H1 (cell line): ENCODE data around the gene TDO2. TPM values are rescaled to one million over a fixed set of nuclear protein-coding genes. Genes with fewer than 3 reads are reported as not detected.

Experiments
- CTCF ChIA-PET: fragments of 300-600 bp; sonication (Branson Sonifier 250); formaldehyde crosslinking; loops from one replicate; lab custom pipeline; 2021; ENCODE audit not compliant: partially characterized antibody; lab: Charles Lee
- POLR2A ChIA-PET: fragments of 300-600 bp; sonication (Branson Sonifier 250); formaldehyde crosslinking; loops from one replicate; lab custom pipeline; 2021; ENCODE audit warnings: inconsistent platforms; ENCODE audit not compliant: partially characterized antibody; lab: Charles Lee
- DNase-seq, 2 experiments: peaks; one replicate each; pipeline versions ENCODE4 v3.0.0 to v3.0.0-alpha.2; 2010 to 2022; ENCODE audit warnings: low spot score in 2 of 2, low read depth in 1 of 2, mixed read lengths in 1 of 2
- FAIRE-seq: peaks from 2 replicates; lab custom pipeline; 2011; peaks lifted over from hg19 to GRCh38; lab: Jason Lieb, UNC
- H2AFZ ChIP-seq: 2 replicates; pipeline ENCODE4 v1.8.1; 2012; ENCODE audit warnings: low read length, inconsistent platforms
- H2AK5ac ChIP-seq: 2 replicates; pipeline ENCODE4 v1.6.1; 2013; ENCODE audit warnings: low read depth, low read length
- H2BK120ac ChIP-seq: replicated peaks from 2 replicates; pipeline ENCODE3; 2013; ENCODE audit warnings: low read depth, low read length, inconsistent platforms
- H2BK12ac ChIP-seq: 2 replicates; pipeline ENCODE4 v1.6.1; 2013; ENCODE audit warnings: low read depth, low read length
- H2BK15ac ChIP-seq: 2 replicates; pipeline ENCODE4 v1.6.1; 2013; ENCODE audit warnings: low read length
- H2BK20ac ChIP-seq: 2 replicates; pipeline ENCODE4 v1.6.1; 2013; ENCODE audit warnings: low read length
- H2BK5ac ChIP-seq: 2 replicates; pipeline ENCODE4 v1.6.1; 2013; ENCODE audit warnings: low read depth, low read length
- H3K14ac ChIP-seq: 2 replicates; pipeline ENCODE4 v1.6.1; 2013; ENCODE audit warnings: inconsistent platforms; ENCODE audit not compliant: insufficient read length
- H3K18ac ChIP-seq: 2 replicates; pipeline ENCODE4 v1.6.1; 2013; ENCODE audit warnings: low read length; ENCODE audit errors: extremely low read depth
- H3K23ac ChIP-seq: 2 replicates; pipeline ENCODE4 v1.6.1; 2013; ENCODE audit warnings: inconsistent platforms; ENCODE audit not compliant: insufficient read length
- H3K23me2 ChIP-seq: 2 replicates; pipeline ENCODE4 v1.6.1; 2013; ENCODE audit warnings: low read depth, low read length
- H3K27ac ChIP-seq: 2 replicates; pipeline ENCODE4 v1.6.1; 2011; ENCODE audit warnings: low read depth, low read length, inconsistent platforms
- H3K27me3 ChIP-seq, 4 experiments: replicated peaks in 1 of 4; 1 replicate in 1 of 4; 2 replicates in 3 of 4; pipeline versions ENCODE4 v1.6.1 to v1.8.1; 2011 to 2013; ENCODE audit warnings: low read length in 3 of 4, mild to moderate bottlenecking in 3 of 4, inconsistent platforms in 2 of 4, mixed read lengths in 2 of 4, moderate library complexity in 1 of 4; ENCODE audit not compliant: control insufficient read depth in 3 of 4, insufficient read depth in 3 of 4; ENCODE audit errors: extremely low read depth in 1 of 4
- H3K36me3 ChIP-seq, 4 experiments: 2 replicates each; pipeline versions ENCODE4 v1.6.1 to v1.8.1; 2011 to 2013; ENCODE audit warnings: mild to moderate bottlenecking in 4 of 4, low read length in 3 of 4, moderate library complexity in 2 of 4, control low read depth in 1 of 4, inconsistent platforms in 1 of 4; ENCODE audit not compliant: insufficient read depth in 4 of 4, control insufficient read depth in 2 of 4
- H3K4ac ChIP-seq: replicated peaks from 2 replicates; pipeline ENCODE3; 2013; ENCODE audit warnings: low read length, low read depth, mixed read lengths, inconsistent platforms; ENCODE audit not compliant: insufficient read length
- H3K4me1 ChIP-seq, 4 experiments: replicated peaks in 1 of 4; 1 replicate in 1 of 4; 2 replicates in 3 of 4; pipeline versions ENCODE4 v1.6.1 to v1.8.1; 2011 to 2013; ENCODE audit warnings: low read length in 3 of 4, inconsistent platforms in 2 of 4, mixed read lengths in 1 of 4; ENCODE audit not compliant: insufficient read depth in 4 of 4, control insufficient read depth in 3 of 4
- H3K4me2 ChIP-seq, 2 experiments: 2 replicates each; pipeline versions ENCODE4 v1.6.1 to v1.8.1; 2011 to 2013; ENCODE audit warnings: low read depth in 2 of 2, low read length in 2 of 2, control low read depth in 1 of 2, inconsistent platforms in 1 of 2, mild to moderate bottlenecking in 1 of 2; ENCODE audit not compliant: insufficient read depth in 1 of 2
- H3K4me3 ChIP-seq, 4 experiments: fragments of 200-600, 300-600 bp in 1 of 4; sonication (generic), shearing (Covaris generic), sonication (Bioruptor Twin) in 1 of 4; 2 replicates each; pipeline versions ENCODE4 v1.5.1 to v1.8.1; 2011 to 2016; ENCODE audit warnings: low read length in 4 of 4, low read depth in 3 of 4, control low read depth in 2 of 4, inconsistent platforms in 2 of 4, mild to moderate bottlenecking in 2 of 4, mixed read lengths in 1 of 4, moderate library complexity in 1 of 4; ENCODE audit not compliant: insufficient read depth in 2 of 4; ENCODE audit errors: extremely low read depth in 1 of 4
- H3K56ac ChIP-seq: replicated peaks from 2 replicates; pipeline ENCODE3; 2013; ENCODE audit warnings: low read depth, mild to moderate bottlenecking, mixed read lengths, low read length, inconsistent platforms; ENCODE audit not compliant: insufficient read length
- H3K79me1 ChIP-seq: 2 replicates; pipeline ENCODE4 v1.6.1; 2013; ENCODE audit warnings: low read depth, low read length, control low read depth
- H3K79me2 ChIP-seq, 2 experiments: 2 replicates each; pipeline versions ENCODE4 v1.6.1 to v1.8.1; 2012 to 2013; ENCODE audit warnings: low read length in 2 of 2, mild to moderate bottlenecking in 2 of 2, inconsistent platforms in 1 of 2; ENCODE audit not compliant: insufficient read depth in 2 of 2, control insufficient read depth in 1 of 2
- H3K9ac ChIP-seq, 4 experiments: replicated peaks in 1 of 4; 1 replicate in 1 of 4; 2 replicates in 3 of 4; pipeline versions ENCODE4 v1.6.1 to v1.8.1; 2011 to 2013; ENCODE audit warnings: low read depth in 3 of 4, low read length in 3 of 4, control low read depth in 2 of 4, mild to moderate bottlenecking in 2 of 4, moderate library complexity in 2 of 4, inconsistent platforms in 1 of 4; ENCODE audit errors: extremely low read depth in 1 of 4
- H3K9me3 ChIP-seq, 2 experiments: 2 replicates each; pipeline versions ENCODE4 v1.6.1 to v1.8.1; 2012 to 2013; ENCODE audit warnings: mild to moderate bottlenecking in 2 of 2, moderate library complexity in 2 of 2, control low read depth in 1 of 2, inconsistent platforms in 1 of 2, low read depth in 1 of 2, low read length in 1 of 2, mixed read lengths in 1 of 2; ENCODE audit not compliant: insufficient read depth in 2 of 2
- H4K20me1 ChIP-seq, 2 experiments: replicated peaks in 1 of 2; 2 replicates each; pipeline versions ENCODE3 to v1.8.1; 2011 to 2013; ENCODE audit warnings: inconsistent platforms in 2 of 2, low read length in 2 of 2, mild to moderate bottlenecking in 1 of 2; ENCODE audit not compliant: insufficient read depth in 2 of 2, control insufficient read depth in 1 of 2
- H4K5ac ChIP-seq: 2 replicates; pipeline ENCODE4 v1.6.1; 2013; ENCODE audit warnings: low read length, low read depth, mixed read lengths, inconsistent platforms; ENCODE audit not compliant: insufficient read length
- H4K8ac ChIP-seq: 2 replicates; pipeline ENCODE4 v1.8.0; 2013; ENCODE audit warnings: mild to moderate bottlenecking, moderate library complexity, low read length, inconsistent platforms; ENCODE audit not compliant: insufficient read depth; ENCODE audit errors: extremely low read depth
- H4K91ac ChIP-seq: replicated peaks from 2 replicates; pipeline ENCODE3; 2013; ENCODE audit warnings: low read length, mixed read lengths, inconsistent platforms; ENCODE audit not compliant: insufficient read length
- CBX5 ChIP-seq: fragments of 300-800, 300-1000 bp; sonication (generic); IDR thresholded peaks from 2 replicates; pipeline ENCODE4 v1.7.1; 2016; ENCODE audit warnings: antibody characterized with exemption, low read length, low read depth
- CEBPB ChIP-seq: IDR thresholded peaks from 2 replicates; pipeline ENCODE4 v1.6.1; 2012; ENCODE audit warnings: low read depth, low read length
- CTCF ChIP-seq, 3 experiments: IDR thresholded peaks; 1 replicate in 2 of 3; 2 replicates in 1 of 3; pipeline versions ENCODE4 v1.5.1 to v1.6.1; 2011; ENCODE audit warnings: low read length in 3 of 3, mild to moderate bottlenecking in 3 of 3, inconsistent platforms in 2 of 3, low read depth in 1 of 3, moderate library complexity in 1 of 3; ENCODE audit not compliant: insufficient read depth in 1 of 3; ENCODE audit errors: control extremely low read depth in 1 of 3
- FOSL1 ChIP-seq: IDR thresholded peaks from 2 replicates; pipeline ENCODE4 v1.6.1; 2011; ENCODE audit warnings: mild to moderate bottlenecking, low read depth, low read length, moderate library complexity; ENCODE audit not compliant: insufficient read depth
- GABPA ChIP-seq: IDR thresholded peaks from 2 replicates; pipeline ENCODE4 v1.6.1; 2011; ENCODE audit warnings: mild to moderate bottlenecking, low read length, moderate library complexity, borderline replicate concordance; ENCODE audit not compliant: insufficient read depth
- KDM1A ChIP-seq: fragments of 200-600, 300-600 bp; sonication (generic); IDR thresholded peaks from 2 replicates; pipeline ENCODE4 v1.7.1; 2016; ENCODE audit warnings: mild to moderate bottlenecking, low read length, borderline replicate concordance
- POLR2AphosphoS5 ChIP-seq: IDR thresholded peaks from 2 replicates; pipeline ENCODE4 v1.6.1; 2011; ENCODE audit warnings: low read depth, low read length
- RXRA ChIP-seq: IDR thresholded peaks from 2 replicates; pipeline ENCODE4 v1.6.1; 2011; ENCODE audit warnings: low read depth, mild to moderate bottlenecking, low read length, moderate library complexity; ENCODE audit not compliant: insufficient read depth
- SAP30 ChIP-seq: fragments of 300-600 bp; sonication (generic); IDR thresholded peaks from 2 replicates; pipeline ENCODE4 v1.7.1; 2012; ENCODE audit warnings: low read length, moderate library complexity, mild to moderate bottlenecking, inconsistent platforms; ENCODE audit not compliant: insufficient read depth, insufficient replicate concordance
- SIRT6 ChIP-seq: IDR thresholded peaks from one replicate; pipeline ENCODE4 v1.7.1; 2012; ENCODE audit warnings: low read length, inconsistent platforms
- SP2 ChIP-seq: IDR thresholded peaks from 2 replicates; pipeline ENCODE4 v1.6.1; 2012; ENCODE audit warnings: mild to moderate bottlenecking, low read length, inconsistent platforms
- SRF ChIP-seq: IDR thresholded peaks from 2 replicates; pipeline ENCODE4 v1.6.1; 2011; ENCODE audit warnings: mild to moderate bottlenecking, low read depth, low read length, moderate library complexity
- YY1 ChIP-seq: IDR thresholded peaks from 2 replicates; pipeline ENCODE4 v1.6.1; 2011; ENCODE audit warnings: low read depth, mild to moderate bottlenecking, low read length
- WGBS, 2 experiments: shearing (Covaris generic) in 1 of 2; methylation state at CpG; one replicate each; pipeline versions ENCODE4 v1.1.6 to v1.1.7; 2013 to 2015; ENCODE audit warnings: low lambda C conversion rate in 2 of 2, mixed read lengths in 2 of 2, inconsistent platforms in 1 of 2, low coverage in 1 of 2, missing lambda C conversion rate in 1 of 2; ENCODE audit not compliant: insufficient replicate concordance in 2 of 2, insufficient coverage in 1 of 2, insufficient read length in 1 of 2; ENCODE audit errors: extremely low coverage in 1 of 2, missing lambda C conversion rate in 1 of 2; 5-methylcytosine and 5-hydroxymethylcytosine counted together
- polyA plus RNA-seq, 7 experiments: library from polyadenylated mRNA; depleted of rRNA in 3 of 7; stranded (reverse) in 5 of 7; unstranded in 2 of 7; fragments of >200 nt in 5 of 7; fragments of 200-250 nt in 2 of 7; gene quantifications; 1 replicate in 5 of 7; 2 replicates in 1 of 7; 4 replicates in 1 of 7; pipeline versions ENCODE4 v1.2.1 to v1.2.3, GENCODE V29; 2011 to 2013; ENCODE audit warnings: missing spikeins in 2 of 7, mixed read lengths in 2 of 7
- total RNA-seq: library from RNA; stranded (reverse); fragmentation: NEBNext Ultra II Directional; extraction: Animal tissue kit (Norgen Biotek cat#: 25700); gene quantifications from 2 replicates; pipeline ENCODE4 v1.2.1, GENCODE V29; 2021

Gene TDO2
- total and polyA plus RNA-seq, 2 of the 8 experiments (the other 6 are each of a cell fraction or from before 2014, with no cell fraction given) = 0.03 TPM; not detected in 1

DNA sequence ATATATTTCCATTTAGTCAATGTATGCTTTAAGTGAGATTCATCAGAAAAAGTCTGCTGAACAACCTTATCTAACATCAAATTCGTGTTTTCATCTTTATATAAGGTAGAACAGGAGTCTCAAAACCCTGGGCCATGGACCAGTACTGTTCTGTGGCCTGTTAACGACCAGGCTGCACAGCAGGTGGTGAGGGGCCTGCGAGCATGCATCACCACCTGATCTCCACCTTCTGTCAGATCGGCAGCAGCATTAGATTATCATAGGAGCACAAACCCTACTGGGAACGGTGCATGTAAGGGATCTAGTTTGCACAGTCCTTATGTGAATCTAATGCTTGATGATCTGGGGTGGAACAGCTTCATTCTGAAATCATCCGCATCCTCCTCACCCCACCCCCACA lies 47.0 kb downstream of the TDO2 start:
- no peak overlapping the region for H3K4ac ChIP-seq
- H2AK5ac ChIP-seq = no peak overlapping the region
- H4K8ac ChIP-seq = no peak overlapping the region
- H3K4me2 ChIP-seq = no peak overlapping the region
- FAIRE-seq (no peak), DNase-seq (no peak)
- H3K9me3 ChIP-seq = no peaks in the 10 kb centered on the region
- no peaks in the 10 kb centered on the region for H3K4me1 ChIP-seq
- no peak overlapping the region for H3K4me3 ChIP-seq
- H3K14ac ChIP-seq = no peak overlapping the region
- H3K79me2 ChIP-seq = no peaks in the 10 kb centered on the region
- peaks cover 6% of the 10 kb centered on the region; the same call in 1 of the 2 replicates for H3K23me2 ChIP-seq
- no peak overlapping the region for H2AFZ ChIP-seq
- H2BK120ac ChIP-seq = no peak overlapping the region
- CTCF ChIA-PET = interaction anchor here (6.0 kb wide), 1 partner anchor 141 kb away, joined by 69 read pairs; no protein-coding TSS in a partner anchor
- POLR2A ChIA-PET = no interaction called here
- H3K9ac ChIP-seq = no peak overlapping the region
- H3K27ac ChIP-seq = no peak overlapping the region
- no peak overlapping the region for H3K18ac ChIP-seq
- no peak overlapping the region for H2BK15ac ChIP-seq
- no peak overlapping the region for H3K23ac ChIP-seq
- H3K79me1 ChIP-seq = no peaks in the 10 kb centered on the region
- H4K20me1 ChIP-seq = no peaks in the 10 kb centered on the region
- no peak overlapping the region for H2BK12ac ChIP-seq
- H3K27me3 ChIP-seq = no peaks in the 10 kb centered on the region
- no peak overlapping the region for H2BK5ac ChIP-seq
- no peaks in the 10 kb centered on the region for H3K36me3 ChIP-seq
- no peak overlapping the region for H2BK20ac ChIP-seq
- H3K56ac ChIP-seq = no peak overlapping the region
- WGBS, 2 experiments = 76% methylated on average over 6 of the region's 6 CpGs; no CpG with 5 or more reads in 1 of the 2 experiments
- no peak overlapping the region for H4K91ac ChIP-seq
- no peak overlapping the region for H4K5ac ChIP-seq
- TF ChIP-seq SIRT6 = no peak
- TF ChIP-seq POLR2AphosphoS5 = no peak
- no peak for TF ChIP-seq YY1
- TF ChIP-seq KDM1A = no peak
- no peak for TF ChIP-seq GABPA
- TF ChIP-seq CEBPB = no peak
- no peak for TF ChIP-seq CBX5
- no peak for TF ChIP-seq SP2
- no peak for TF ChIP-seq FOSL1
- no peak for TF ChIP-seq SRF
- no peak for TF ChIP-seq CTCF (IDR thresholded peaks at IDR 0.05; ENCODE audit: control extremely low read depth in 1 of 3, insufficient read depth in 1 of 3, low read depth in 1 of 3, low read length in 3 of 3)
- no peak for TF ChIP-seq RXRA
- TF ChIP-seq SAP30 = no peak
